ENCODE measurements around the gene RTF1. TPM values are rescaled to one million over a fixed set of nuclear protein-coding genes. Genes with fewer than 3 reads are reported as not detected.

RTF1 gene
- total RNA-seq, 1 donor from 2014 or later = 12.5 TPM

Other genes with a start within 250 kb of the RTF1 start
- not detected in 2 replicates for gene EXD1, start 186.3 kb upstream of the RTF1 start, total RNA-seq
- gene CHP1, start 185.8 kb upstream of the RTF1 start, total RNA-seq = 56.0 and 71.9 TPM in 2 replicates
- 1.2 and 4.4 TPM in 2 replicates for gene OIP5, start 84.5 kb upstream of the RTF1 start, total RNA-seq
- gene NUSAP1, start 84.2 kb upstream of the RTF1 start, total RNA-seq = 12.5 and 28.8 TPM in 2 replicates
- gene NDUFAF1, start 14.6 kb upstream of the RTF1 start, total RNA-seq = 13.3 and 17.2 TPM in 2 replicates
- gene ITPKA, start 76.8 kb downstream of the RTF1 start, total RNA-seq = 0.20 and 0.65 TPM in 2 replicates
- gene LTK, start 96.7 kb downstream of the RTF1 start, total RNA-seq = under 0.01 TPM in 1 of 2 replicates, not detected in the other
- gene RPAP1, start 127.2 kb downstream of the RTF1 start, total RNA-seq = 7.2 and 8.5 TPM in 2 replicates
- gene TYRO3, start 142.1 kb downstream of the RTF1 start, total RNA-seq = 1.6 and 2.8 TPM in 2 replicates
- gene MGA, start 243.3 kb downstream of the RTF1 start, total RNA-seq = 15.3 and 31.3 TPM in 2 replicates

Data from lung microvascular endothelial cell (primary cell).